Measurements from ENCODE around the gene PCOLCE2.
A peak's percentile ranks its signal among the peaks of the same experiment; 100 is the strongest.

PCOLCE2 gene

DNA sequence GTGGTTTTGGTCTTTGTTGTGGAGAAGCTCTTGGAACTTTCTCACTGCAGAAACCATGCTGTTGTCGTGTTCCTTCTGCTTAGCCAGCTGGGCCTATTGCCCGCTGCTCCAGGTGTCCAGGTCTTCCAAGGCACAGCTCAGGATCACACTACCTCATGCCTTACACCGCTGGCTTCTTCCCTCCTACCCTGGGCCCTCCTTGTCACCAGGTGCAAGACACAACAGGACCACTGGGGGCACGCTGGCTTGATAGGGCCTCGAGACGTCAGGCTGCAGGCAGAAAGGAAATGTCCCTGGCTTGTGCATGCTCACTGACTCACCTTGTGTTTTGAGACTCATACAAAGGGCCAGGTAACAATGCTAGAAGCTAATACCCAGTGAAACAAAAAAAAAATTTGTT, 42.3 kb upstream of the PCOLCE2 start:
- TF ChIP-seq EZH2phosphoT487 (IDR thresholded peaks at IDR 0.05; ENCODE audit: low read depth), result no peak
- TF ChIP-seq, protein P1, sequence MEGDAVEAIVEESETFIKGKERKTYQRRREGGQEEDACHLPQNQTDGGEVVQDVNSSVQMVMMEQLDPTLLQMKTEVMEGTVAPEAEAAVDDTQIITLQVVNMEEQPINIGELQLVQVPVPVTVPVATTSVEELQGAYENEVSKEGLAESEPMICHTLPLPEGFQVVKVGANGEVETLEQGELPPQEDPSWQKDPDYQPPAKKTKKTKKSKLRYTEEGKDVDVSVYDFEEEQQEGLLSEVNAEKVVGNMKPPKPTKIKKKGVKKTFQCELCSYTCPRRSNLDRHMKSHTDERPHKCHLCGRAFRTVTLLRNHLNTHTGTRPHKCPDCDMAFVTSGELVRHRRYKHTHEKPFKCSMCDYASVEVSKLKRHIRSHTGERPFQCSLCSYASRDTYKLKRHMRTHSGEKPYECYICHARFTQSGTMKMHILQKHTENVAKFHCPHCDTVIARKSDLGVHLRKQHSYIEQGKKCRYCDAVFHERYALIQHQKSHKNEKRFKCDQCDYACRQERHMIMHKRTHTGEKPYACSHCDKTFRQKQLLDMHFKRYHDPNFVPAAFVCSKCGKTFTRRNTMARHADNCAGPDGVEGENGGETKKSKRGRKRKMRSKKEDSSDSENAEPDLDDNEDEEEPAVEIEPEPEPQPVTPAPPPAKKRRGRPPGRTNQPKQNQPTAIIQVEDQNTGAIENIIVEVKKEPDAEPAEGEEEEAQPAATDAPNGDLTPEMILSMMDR (IDR thresholded peaks at IDR 0.05; ENCODE audit: low read depth, low read length), result peak; percentile 26; the same call in 1 of the 2 replicates
- Histone ChIP-seq H3K27ac (ENCODE audit: low read length) (no peak overlapping the region), H3K4me1 (ENCODE audit: low read length) (0 out of 2 replicates have a peak, but pooled peaks cover 4% of the 10 kb centered on the region), H3K4me2 (ENCODE audit: low read length) (no peak overlapping the region), H3K9ac (ENCODE audit: low read length) (no peak overlapping the region), H3K79me2 (ENCODE audit: low read length) (no peaks in the 10 kb centered on the region), H3K27me3 (ENCODE audit: low read depth, low read length) (no peaks in the 10 kb centered on the region), H3K4me3 (ENCODE audit: low read length) (no peak overlapping the region), H3K9me3 (ENCODE audit: insufficient read depth, low read length) (no peaks in the 10 kb centered on the region), H4K20me1 (ENCODE audit: insufficient read depth, low read length) (no peaks in the 10 kb centered on the region), H2AFZ (ENCODE audit: low read depth, low read length) (peak overlapping the region; percentile 52; the same call in 1 of the 2 replicates), H3K36me3 (replicated peaks; ENCODE audit: low read depth, low read length) (no peaks in the 10 kb centered on the region)

DNA sequence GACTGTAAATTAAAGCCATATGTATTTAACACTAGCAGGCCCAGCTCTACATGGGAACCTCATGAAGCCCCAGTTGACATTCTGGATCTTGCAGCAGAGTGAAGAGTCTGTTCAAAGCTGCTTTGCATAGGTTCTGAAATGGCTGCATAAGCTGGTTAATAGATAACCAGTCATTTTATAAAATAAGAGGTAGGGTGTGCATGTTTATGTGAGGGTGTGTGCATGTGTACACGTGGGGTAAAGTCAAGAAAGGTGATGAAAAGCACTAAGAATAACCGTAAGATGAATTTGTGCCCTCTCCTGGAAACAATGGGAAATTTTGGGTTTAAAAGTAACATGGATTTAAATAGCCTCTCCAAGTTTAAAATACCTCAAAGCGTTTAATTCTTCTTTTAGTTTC, 41.6 kb upstream of the PCOLCE2 start:
- Histone ChIP-seq H3K79me2 (ENCODE audit: low read length) (no peaks in the 10 kb centered on the region), H4K20me1 (ENCODE audit: insufficient read depth, low read length) (no peaks in the 10 kb centered on the region), H3K4me1 (ENCODE audit: low read length) (0 out of 2 replicates have a peak, but pooled peaks cover 4% of the 10 kb centered on the region), H3K36me3 (replicated peaks; ENCODE audit: low read depth, low read length) (no peaks in the 10 kb centered on the region), H3K27me3 (ENCODE audit: low read depth, low read length) (no peaks in the 10 kb centered on the region), H3K9me3 (ENCODE audit: insufficient read depth, low read length) (no peaks in the 10 kb centered on the region), H3K4me3 (ENCODE audit: low read length) (no peak overlapping the region), H3K4me2 (ENCODE audit: low read length) (no peak overlapping the region), H2AFZ (ENCODE audit: low read depth, low read length) (no peak overlapping the region), H3K9ac (ENCODE audit: low read length) (no peak overlapping the region), H3K27ac (ENCODE audit: low read length) (no peak overlapping the region)
- no peak for TF ChIP-seq EZH2phosphoT487 (IDR thresholded peaks at IDR 0.05; ENCODE audit: low read depth)
- TF ChIP-seq, protein P1 (IDR thresholded peaks at IDR 0.05; ENCODE audit: low read depth, low read length), result no peak

DNA sequence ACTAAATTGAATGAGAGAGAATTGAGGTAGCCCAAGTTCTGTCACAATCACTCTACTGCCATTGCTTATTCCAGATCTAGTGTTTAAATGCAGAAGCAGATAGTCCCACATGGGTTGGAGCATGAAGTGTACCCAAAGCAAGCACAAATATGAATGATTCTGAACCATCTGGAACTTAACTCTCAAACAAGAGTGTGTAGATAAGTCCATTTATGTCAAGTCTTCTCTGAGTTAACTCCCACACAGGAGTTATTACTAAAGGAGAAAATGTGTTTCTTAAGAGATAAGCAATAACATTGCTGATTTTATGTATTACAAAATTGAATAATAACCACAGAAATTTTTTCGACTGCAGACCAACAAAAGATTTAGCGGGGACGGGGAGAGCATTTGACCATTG, 41.0 kb upstream of the PCOLCE2 start:
- Histone ChIP-seq H3K9me3 (ENCODE audit: insufficient read depth, low read length) (no peaks in the 10 kb centered on the region), H3K36me3 (replicated peaks; ENCODE audit: low read depth, low read length) (no peaks in the 10 kb centered on the region), H3K4me3 (ENCODE audit: low read length) (no peak overlapping the region), H4K20me1 (ENCODE audit: insufficient read depth, low read length) (no peaks in the 10 kb centered on the region), H3K9ac (ENCODE audit: low read length) (no peak overlapping the region), H3K27ac (ENCODE audit: low read length) (no peak overlapping the region), H3K79me2 (ENCODE audit: low read length) (no peaks in the 10 kb centered on the region), H3K4me1 (ENCODE audit: low read length) (0 out of 2 replicates have a peak, but pooled peaks cover 4% of the 10 kb centered on the region), H2AFZ (ENCODE audit: low read depth, low read length) (no peak overlapping the region), H3K27me3 (ENCODE audit: low read depth, low read length) (no peaks in the 10 kb centered on the region), H3K4me2 (ENCODE audit: low read length) (no peak overlapping the region)
- TF ChIP-seq, protein P1 (IDR thresholded peaks at IDR 0.05; ENCODE audit: low read depth, low read length), result no peak
- TF ChIP-seq EZH2phosphoT487 (IDR thresholded peaks at IDR 0.05; ENCODE audit: low read depth), result no peak

DNA sequence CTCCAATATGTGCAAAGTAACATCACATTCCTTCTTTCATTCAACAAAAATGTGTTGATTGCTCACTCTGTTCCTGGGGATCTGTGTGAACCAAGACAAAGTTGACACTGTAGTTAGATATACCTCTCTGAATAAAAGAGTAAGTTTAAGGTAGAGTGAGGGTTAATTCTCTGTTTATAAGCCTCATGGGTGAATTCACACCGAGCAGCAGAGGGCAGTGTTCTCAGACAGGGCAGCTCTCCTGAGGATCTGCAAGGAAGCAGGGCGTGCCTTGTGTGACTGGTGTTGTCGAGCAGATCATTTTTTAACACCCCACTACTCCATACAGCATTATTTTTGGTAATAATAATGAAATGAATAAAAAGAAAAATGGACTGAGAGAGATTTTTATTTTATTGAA, 40.2 kb upstream of the PCOLCE2 start:
- TF ChIP-seq, protein P1 (IDR thresholded peaks at IDR 0.05; ENCODE audit: low read depth, low read length), result peak; percentile 77
- TF ChIP-seq EZH2phosphoT487 (IDR thresholded peaks at IDR 0.05; ENCODE audit: low read depth), result no peak
- 0 out of 2 replicates have a peak, but pooled peaks cover 4% of the 10 kb centered on the region for H3K4me1 ChIP-seq (ENCODE audit: low read length)
- no peak overlapping the region for H2AFZ ChIP-seq (ENCODE audit: low read depth, low read length)
- H4K20me1 ChIP-seq (ENCODE audit: insufficient read depth, low read length), result no peaks in the 10 kb centered on the region
- no peak overlapping the region for H3K4me3 ChIP-seq (ENCODE audit: low read length)
- H3K4me2 ChIP-seq (ENCODE audit: low read length), result no peak overlapping the region
- no peaks in the 10 kb centered on the region for H3K79me2 ChIP-seq (ENCODE audit: low read length)
- H3K9me3 ChIP-seq (ENCODE audit: insufficient read depth, low read length), result no peaks in the 10 kb centered on the region
- no peak overlapping the region for H3K27ac ChIP-seq (ENCODE audit: low read length)
- H3K9ac ChIP-seq (ENCODE audit: low read length), result no peak overlapping the region
- H3K27me3 ChIP-seq (ENCODE audit: low read depth, low read length), result no peaks in the 10 kb centered on the region
- H3K36me3 ChIP-seq (replicated peaks; ENCODE audit: low read depth, low read length), result no peaks in the 10 kb centered on the region

Data from OCI-LY3 (cell line).